H1 (cell line): ENCODE measurements around the gene STX8. TPM values are rescaled to one million over a fixed set of nuclear protein-coding genes. Genes with fewer than 3 reads are reported as not detected.

ENCODE experiments used
- CTCF ChIA-PET: fragments of 300-600 bp; sonication (Branson Sonifier 250); formaldehyde crosslinking; loops from one replicate; lab custom pipeline; 2021; ENCODE audit not compliant: partially characterized antibody; lab: Charles Lee
- POLR2A ChIA-PET: fragments of 300-600 bp; sonication (Branson Sonifier 250); formaldehyde crosslinking; loops from one replicate; lab custom pipeline; 2021; ENCODE audit warnings: inconsistent platforms; ENCODE audit not compliant: partially characterized antibody; lab: Charles Lee
- DNase-seq, 2 experiments: peaks; one replicate each; pipeline versions ENCODE4 v3.0.0 to v3.0.0-alpha.2; 2010 to 2022; ENCODE audit warnings: low spot score in 2 of 2, low read depth in 1 of 2, mixed read lengths in 1 of 2
- FAIRE-seq: peaks from 2 replicates; lab custom pipeline; 2011; peaks lifted over from hg19 to GRCh38; lab: Jason Lieb, UNC
- H2AFZ ChIP-seq: 2 replicates; pipeline ENCODE4 v1.8.1; 2012; ENCODE audit warnings: low read length, inconsistent platforms
- H2AK5ac ChIP-seq: 2 replicates; pipeline ENCODE4 v1.6.1; 2013; ENCODE audit warnings: low read depth, low read length
- H2BK120ac ChIP-seq: replicated peaks from 2 replicates; pipeline ENCODE3; 2013; ENCODE audit warnings: low read depth, low read length, inconsistent platforms
- H2BK12ac ChIP-seq: 2 replicates; pipeline ENCODE4 v1.6.1; 2013; ENCODE audit warnings: low read depth, low read length
- H2BK15ac ChIP-seq: 2 replicates; pipeline ENCODE4 v1.6.1; 2013; ENCODE audit warnings: low read length
- H2BK20ac ChIP-seq: 2 replicates; pipeline ENCODE4 v1.6.1; 2013; ENCODE audit warnings: low read length
- H2BK5ac ChIP-seq: 2 replicates; pipeline ENCODE4 v1.6.1; 2013; ENCODE audit warnings: low read depth, low read length
- H3K14ac ChIP-seq: 2 replicates; pipeline ENCODE4 v1.6.1; 2013; ENCODE audit warnings: inconsistent platforms; ENCODE audit not compliant: insufficient read length
- H3K18ac ChIP-seq: 2 replicates; pipeline ENCODE4 v1.6.1; 2013; ENCODE audit warnings: low read length; ENCODE audit errors: extremely low read depth
- H3K23ac ChIP-seq: 2 replicates; pipeline ENCODE4 v1.6.1; 2013; ENCODE audit warnings: inconsistent platforms; ENCODE audit not compliant: insufficient read length
- H3K23me2 ChIP-seq: 2 replicates; pipeline ENCODE4 v1.6.1; 2013; ENCODE audit warnings: low read depth, low read length
- H3K27ac ChIP-seq: 2 replicates; pipeline ENCODE4 v1.6.1; 2011; ENCODE audit warnings: low read depth, low read length, inconsistent platforms
- H3K27me3 ChIP-seq, 4 experiments: replicated peaks in 1 of 4; 1 replicate in 1 of 4; 2 replicates in 3 of 4; pipeline versions ENCODE4 v1.6.1 to v1.8.1; 2011 to 2013; ENCODE audit warnings: low read length in 3 of 4, mild to moderate bottlenecking in 3 of 4, inconsistent platforms in 2 of 4, mixed read lengths in 2 of 4, moderate library complexity in 1 of 4; ENCODE audit not compliant: control insufficient read depth in 3 of 4, insufficient read depth in 3 of 4; ENCODE audit errors: extremely low read depth in 1 of 4
- H3K36me3 ChIP-seq, 4 experiments: 2 replicates each; pipeline versions ENCODE4 v1.6.1 to v1.8.1; 2011 to 2013; ENCODE audit warnings: mild to moderate bottlenecking in 4 of 4, low read length in 3 of 4, moderate library complexity in 2 of 4, control low read depth in 1 of 4, inconsistent platforms in 1 of 4; ENCODE audit not compliant: insufficient read depth in 4 of 4, control insufficient read depth in 2 of 4
- H3K4ac ChIP-seq: replicated peaks from 2 replicates; pipeline ENCODE3; 2013; ENCODE audit warnings: low read length, low read depth, mixed read lengths, inconsistent platforms; ENCODE audit not compliant: insufficient read length
- H3K4me1 ChIP-seq, 4 experiments: replicated peaks in 1 of 4; 1 replicate in 1 of 4; 2 replicates in 3 of 4; pipeline versions ENCODE4 v1.6.1 to v1.8.1; 2011 to 2013; ENCODE audit warnings: low read length in 3 of 4, inconsistent platforms in 2 of 4, mixed read lengths in 1 of 4; ENCODE audit not compliant: insufficient read depth in 4 of 4, control insufficient read depth in 3 of 4
- H3K4me2 ChIP-seq, 2 experiments: 2 replicates each; pipeline versions ENCODE4 v1.6.1 to v1.8.1; 2011 to 2013; ENCODE audit warnings: low read depth in 2 of 2, low read length in 2 of 2, control low read depth in 1 of 2, inconsistent platforms in 1 of 2, mild to moderate bottlenecking in 1 of 2; ENCODE audit not compliant: insufficient read depth in 1 of 2
- H3K4me3 ChIP-seq, 4 experiments: fragments of 200-600, 300-600 bp in 1 of 4; sonication (generic), shearing (Covaris generic), sonication (Bioruptor Twin) in 1 of 4; 2 replicates each; pipeline versions ENCODE4 v1.5.1 to v1.8.1; 2011 to 2016; ENCODE audit warnings: low read length in 4 of 4, low read depth in 3 of 4, control low read depth in 2 of 4, inconsistent platforms in 2 of 4, mild to moderate bottlenecking in 2 of 4, mixed read lengths in 1 of 4, moderate library complexity in 1 of 4; ENCODE audit not compliant: insufficient read depth in 2 of 4; ENCODE audit errors: extremely low read depth in 1 of 4
- H3K56ac ChIP-seq: replicated peaks from 2 replicates; pipeline ENCODE3; 2013; ENCODE audit warnings: low read depth, mild to moderate bottlenecking, mixed read lengths, low read length, inconsistent platforms; ENCODE audit not compliant: insufficient read length
- H3K79me1 ChIP-seq: 2 replicates; pipeline ENCODE4 v1.6.1; 2013; ENCODE audit warnings: low read depth, low read length, control low read depth
- H3K79me2 ChIP-seq, 2 experiments: 2 replicates each; pipeline versions ENCODE4 v1.6.1 to v1.8.1; 2012 to 2013; ENCODE audit warnings: low read length in 2 of 2, mild to moderate bottlenecking in 2 of 2, inconsistent platforms in 1 of 2; ENCODE audit not compliant: insufficient read depth in 2 of 2, control insufficient read depth in 1 of 2
- H3K9ac ChIP-seq, 4 experiments: replicated peaks in 1 of 4; 1 replicate in 1 of 4; 2 replicates in 3 of 4; pipeline versions ENCODE4 v1.6.1 to v1.8.1; 2011 to 2013; ENCODE audit warnings: low read depth in 3 of 4, low read length in 3 of 4, control low read depth in 2 of 4, mild to moderate bottlenecking in 2 of 4, moderate library complexity in 2 of 4, inconsistent platforms in 1 of 4; ENCODE audit errors: extremely low read depth in 1 of 4
- H3K9me3 ChIP-seq, 2 experiments: 2 replicates each; pipeline versions ENCODE4 v1.6.1 to v1.8.1; 2012 to 2013; ENCODE audit warnings: mild to moderate bottlenecking in 2 of 2, moderate library complexity in 2 of 2, control low read depth in 1 of 2, inconsistent platforms in 1 of 2, low read depth in 1 of 2, low read length in 1 of 2, mixed read lengths in 1 of 2; ENCODE audit not compliant: insufficient read depth in 2 of 2
- H4K20me1 ChIP-seq, 2 experiments: replicated peaks in 1 of 2; 2 replicates each; pipeline versions ENCODE3 to v1.8.1; 2011 to 2013; ENCODE audit warnings: inconsistent platforms in 2 of 2, low read length in 2 of 2, mild to moderate bottlenecking in 1 of 2; ENCODE audit not compliant: insufficient read depth in 2 of 2, control insufficient read depth in 1 of 2
- H4K5ac ChIP-seq: 2 replicates; pipeline ENCODE4 v1.6.1; 2013; ENCODE audit warnings: low read length, low read depth, mixed read lengths, inconsistent platforms; ENCODE audit not compliant: insufficient read length
- H4K8ac ChIP-seq: 2 replicates; pipeline ENCODE4 v1.8.0; 2013; ENCODE audit warnings: mild to moderate bottlenecking, moderate library complexity, low read length, inconsistent platforms; ENCODE audit not compliant: insufficient read depth; ENCODE audit errors: extremely low read depth
- H4K91ac ChIP-seq: replicated peaks from 2 replicates; pipeline ENCODE3; 2013; ENCODE audit warnings: low read length, mixed read lengths, inconsistent platforms; ENCODE audit not compliant: insufficient read length
- EZH2 ChIP-seq: fragments of 200-600 bp; sonication (generic); IDR thresholded peaks from 2 replicates; pipeline ENCODE4 v1.7.1; 2012; ENCODE audit warnings: low read depth, mild to moderate bottlenecking, moderate library complexity, low read length, inconsistent platforms; ENCODE audit not compliant: severe bottlenecking
- JUND ChIP-seq: IDR thresholded peaks from 2 replicates; pipeline ENCODE4 v1.6.1; 2011; ENCODE audit warnings: mild to moderate bottlenecking, improper control_type of control experiment, low read length
- MAFK ChIP-seq: IDR thresholded peaks from 2 replicates; pipeline ENCODE4 v1.6.1; 2012; ENCODE audit warnings: low read depth, mild to moderate bottlenecking, improper control_type of control experiment, low read length
- MAX ChIP-seq: IDR thresholded peaks from 2 replicates; pipeline ENCODE4 v1.6.1; 2012; ENCODE audit warnings: inconsistent platforms
- POLR2A ChIP-seq, 2 experiments: IDR thresholded peaks; 1 replicate in 1 of 2; 2 replicates in 1 of 2; pipeline ENCODE4 v1.6.1; 2011; ENCODE audit warnings: low read depth in 2 of 2, low read length in 2 of 2, mild to moderate bottlenecking in 2 of 2; ENCODE audit errors: control extremely low read depth in 1 of 2
- SAP30 ChIP-seq: fragments of 300-600 bp; sonication (generic); IDR thresholded peaks from 2 replicates; pipeline ENCODE4 v1.7.1; 2012; ENCODE audit warnings: low read length, moderate library complexity, mild to moderate bottlenecking, inconsistent platforms; ENCODE audit not compliant: insufficient read depth, insufficient replicate concordance
- SIN3A ChIP-seq, 2 experiments: IDR thresholded peaks in 1 of 2; conservative IDR thresholded peaks in 1 of 2; 2 replicates each; pipeline ENCODE4 v1.6.1; 2011 to 2012; ENCODE audit warnings: low read length in 2 of 2, improper control_type of control experiment in 1 of 2, low read depth in 1 of 2, mild to moderate bottlenecking in 1 of 2
- SP4 ChIP-seq: IDR thresholded peaks from 2 replicates; pipeline ENCODE4 v1.6.1; 2012; ENCODE audit warnings: low read length, inconsistent platforms
- TAF1 ChIP-seq: IDR thresholded peaks from 2 replicates; pipeline ENCODE4 v1.6.1; 2011; ENCODE audit warnings: mild to moderate bottlenecking, low read depth, low read length
- TBP ChIP-seq: IDR thresholded peaks from 2 replicates; pipeline ENCODE4 v1.6.1; 2011; ENCODE audit warnings: low read depth, low read length, improper control_type of control experiment
- WGBS, 2 experiments: shearing (Covaris generic) in 1 of 2; methylation state at CpG; one replicate each; pipeline versions ENCODE4 v1.1.6 to v1.1.7; 2013 to 2015; ENCODE audit warnings: low lambda C conversion rate in 2 of 2, mixed read lengths in 2 of 2, inconsistent platforms in 1 of 2, low coverage in 1 of 2, missing lambda C conversion rate in 1 of 2; ENCODE audit not compliant: insufficient replicate concordance in 2 of 2, insufficient coverage in 1 of 2, insufficient read length in 1 of 2; ENCODE audit errors: extremely low coverage in 1 of 2, missing lambda C conversion rate in 1 of 2; 5-methylcytosine and 5-hydroxymethylcytosine counted together
- polyA plus RNA-seq, 7 experiments: library from polyadenylated mRNA; depleted of rRNA in 3 of 7; stranded (reverse) in 5 of 7; unstranded in 2 of 7; fragments of >200 nt in 5 of 7; fragments of 200-250 nt in 2 of 7; gene quantifications; 1 replicate in 5 of 7; 2 replicates in 1 of 7; 4 replicates in 1 of 7; pipeline versions ENCODE4 v1.2.1 to v1.2.3, GENCODE V29; 2011 to 2013; ENCODE audit warnings: missing spikeins in 2 of 7, mixed read lengths in 2 of 7
- total RNA-seq: library from RNA; stranded (reverse); fragmentation: NEBNext Ultra II Directional; extraction: Animal tissue kit (Norgen Biotek cat#: 25700); gene quantifications from 2 replicates; pipeline ENCODE4 v1.2.1, GENCODE V29; 2021
- TF ChIP-seq, protein P1 (sequence below): IDR thresholded peaks from 2 replicates; pipeline ENCODE4 v1.6.1; 2012; ENCODE audit warnings: low read length, inconsistent platforms

STX8 gene
- total and polyA plus RNA-seq, 2 of the 8 experiments (the other 6 are each of a cell fraction or from before 2014, with no cell fraction given), result 22.8 to 42.5 TPM

DNA sequence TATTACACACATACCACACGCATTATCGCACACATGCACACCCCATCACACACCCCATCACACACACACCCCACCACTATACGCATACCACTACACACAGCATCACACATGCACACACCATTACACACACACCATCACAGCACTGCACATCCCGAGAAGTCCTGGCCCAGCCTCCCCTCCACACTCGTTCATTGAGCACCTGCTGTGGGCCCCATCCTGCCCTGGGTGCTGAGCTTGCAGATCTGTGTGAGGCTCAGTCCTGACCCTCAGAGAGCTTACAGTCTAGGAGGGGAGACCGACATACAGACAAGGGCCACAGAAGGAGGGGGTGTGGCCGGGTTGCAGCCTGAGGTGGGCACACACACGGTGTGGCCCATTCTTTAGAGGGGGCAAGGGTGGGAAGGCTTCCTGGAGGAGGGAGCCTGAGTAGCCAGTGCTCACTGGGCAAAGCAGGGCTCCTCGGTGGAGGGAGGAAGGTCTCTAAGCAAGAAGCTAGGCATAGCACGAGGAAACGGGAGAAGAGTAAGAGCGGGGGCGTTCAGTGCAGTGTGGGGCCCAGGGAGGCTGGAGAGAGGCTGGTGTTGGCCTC, 347.7 kb downstream of the STX8 start:
- Histone ChIP-seq H2BK12ac (no peak overlapping the region), H3K9ac (no peak overlapping the region), H3K56ac (no peak overlapping the region), H3K14ac (no peak overlapping the region), H2BK20ac (no peak overlapping the region), H2AFZ (no peak overlapping the region), H3K23me2 (peaks cover 12% of the 10 kb centered on the region), H3K18ac (no peak overlapping the region), H3K27ac (no peak overlapping the region), H3K9me3 (no peaks in the 10 kb centered on the region), H3K36me3 (peaks cover 0 to 6% (median 0%) of the 10 kb centered on the region in 4 experiments; a peak in 1 of 8 replicates), H3K79me2 (no peaks in the 10 kb centered on the region), H3K4me3 (no peak overlapping the region), H4K91ac (peak overlapping the region; percentile 98), H4K5ac (no peak overlapping the region), H2BK120ac (no peak overlapping the region), H2BK5ac (no peak overlapping the region), H2AK5ac (peak overlapping the region; percentile 91; the same call in 1 of the 2 replicates), H3K4me2 (no peak overlapping the region), H3K4ac (no peak overlapping the region), H3K79me1 (no peaks in the 10 kb centered on the region), H4K8ac (peak overlapping the region; percentile 22), H3K4me1 (peaks cover 0 to 15% (median 7%) of the 10 kb centered on the region in 4 experiments; a peak in 6 of 7 replicates), H3K27me3 (peaks cover 0 to 2% (median 0%) of the 10 kb centered on the region in 4 experiments; a peak in 2 of 7 replicates), H4K20me1 (peaks cover 0 to 17% of the 10 kb centered on the region in 2 experiments), H3K23ac (no peak overlapping the region), H2BK15ac (peak overlapping the region; percentile 3; the same call in 1 of the 2 replicates)
- FAIRE-seq (no peak), DNase-seq (no peak)
- CTCF ChIA-PET, result interaction anchor here (0.8 to 1.3 kb wide), 5 partner anchors 9 to 65 kb away, joined by 3 to 4 read pairs (median 3); no protein-coding TSS in a partner anchor
- POLR2A ChIA-PET, result no interaction called here
- 85 to 100% methylated on average over 2 to 13 of the region's 13 CpGs for WGBS, 2 experiments
- TF ChIP-seq, protein P1, sequence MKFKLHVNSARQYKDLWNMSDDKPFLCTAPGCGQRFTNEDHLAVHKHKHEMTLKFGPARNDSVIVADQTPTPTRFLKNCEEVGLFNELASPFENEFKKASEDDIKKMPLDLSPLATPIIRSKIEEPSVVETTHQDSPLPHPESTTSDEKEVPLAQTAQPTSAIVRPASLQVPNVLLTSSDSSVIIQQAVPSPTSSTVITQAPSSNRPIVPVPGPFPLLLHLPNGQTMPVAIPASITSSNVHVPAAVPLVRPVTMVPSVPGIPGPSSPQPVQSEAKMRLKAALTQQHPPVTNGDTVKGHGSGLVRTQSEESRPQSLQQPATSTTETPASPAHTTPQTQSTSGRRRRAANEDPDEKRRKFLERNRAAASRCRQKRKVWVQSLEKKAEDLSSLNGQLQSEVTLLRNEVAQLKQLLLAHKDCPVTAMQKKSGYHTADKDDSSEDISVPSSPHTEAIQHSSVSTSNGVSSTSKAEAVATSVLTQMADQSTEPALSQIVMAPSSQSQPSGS, result no peak
- TF ChIP-seq SIN3A (conservative IDR thresholded peaks at IDR 0.05 in 1 of 2, IDR thresholded peaks at IDR 0.05 in 1 of 2; ENCODE audit: low read depth in 1 of 2, low read length in 2 of 2) (no peak), EZH2 (no peak), MAFK (no peak), TAF1 (no peak), MAX (no peak), TBP (no peak), JUND (no peak), POLR2A (IDR thresholded peaks at IDR 0.05; ENCODE audit: control extremely low read depth in 1 of 2, low read depth in 2 of 2, low read length in 2 of 2) (no peak), SAP30 (no peak), SP4 (no peak)
